GM21381 (cell line): ENCODE measurements around the gene METRN.
"Not testable (repeated sequence)": the region's sequence is repeated elsewhere in the genome, so short reads cannot be mapped to it uniquely, and the experiment has no call there.

Experiments
- ATAC-seq: cut with Tn5 transposase; IDR thresholded peaks from one replicate; pipeline ENCODE4 v1.9.1; 2021; ENCODE audit warnings: mild to moderate bottlenecking, moderate library complexity; ENCODE audit not compliant: unreplicated experiment

METRN gene

DNA sequence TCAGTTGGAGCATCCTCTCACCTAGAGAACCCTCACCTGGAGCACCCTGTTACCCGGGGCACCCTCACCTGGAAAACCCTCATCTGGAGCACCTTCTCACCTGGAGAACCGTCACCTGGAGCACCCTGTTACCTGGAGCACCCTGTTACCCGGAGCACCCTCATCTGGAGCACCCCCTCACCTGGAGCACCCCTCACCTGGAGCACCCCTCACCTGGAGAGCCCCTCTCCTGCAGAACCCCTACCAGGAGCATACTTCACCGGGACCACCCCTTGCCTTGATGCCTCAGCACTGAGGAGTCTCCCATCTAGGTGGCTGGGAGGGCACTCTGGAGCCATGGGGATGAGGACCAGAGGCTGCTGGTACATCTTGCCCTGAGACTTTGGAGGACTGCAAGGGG is 6.0 kb upstream of the METRN start:
- no peak for ATAC-seq

DNA sequence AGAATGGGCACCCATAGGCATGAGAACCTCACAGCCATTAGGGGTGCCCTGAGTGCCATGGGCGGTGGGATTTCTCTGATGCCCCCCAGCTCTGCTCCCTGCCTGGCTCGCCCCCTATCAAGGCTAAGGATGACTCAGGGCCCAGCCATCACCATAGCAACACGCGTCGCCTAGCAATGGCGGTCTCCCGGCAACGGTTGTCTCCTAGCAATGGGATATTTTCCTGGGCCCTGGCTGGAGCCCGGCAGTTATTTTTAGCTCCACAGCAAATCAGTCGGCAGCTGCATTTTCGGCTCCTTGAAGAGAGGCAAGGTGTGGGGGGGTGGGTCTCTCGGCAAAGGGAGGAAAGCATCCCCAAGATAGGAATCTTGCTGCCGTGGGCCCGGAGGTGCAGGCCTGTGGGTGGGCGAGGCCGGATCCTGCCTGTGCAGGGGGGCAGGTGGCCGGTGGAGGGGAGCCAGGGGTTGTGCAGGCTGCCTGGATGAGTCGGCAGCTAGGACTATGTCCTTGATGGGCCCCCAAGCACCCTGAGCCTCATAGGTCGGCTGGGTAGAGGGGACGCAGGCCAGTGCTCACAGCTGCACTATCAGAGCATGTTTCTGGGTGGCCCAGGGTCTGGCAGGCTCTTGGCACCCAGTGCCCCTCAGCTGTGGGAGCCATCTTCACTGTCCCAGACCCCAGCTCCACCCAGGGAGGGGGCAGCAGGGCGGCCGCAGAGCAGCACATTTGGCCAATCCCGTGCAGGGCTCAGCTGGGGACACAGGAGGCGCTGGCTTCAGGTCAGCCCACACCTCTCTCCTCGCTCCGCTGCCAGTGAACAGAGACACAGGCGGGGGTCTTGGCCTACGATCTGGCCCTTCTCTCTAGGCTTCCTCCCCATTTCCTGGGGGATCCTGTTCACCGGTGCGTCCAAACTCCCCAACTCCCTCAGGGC is 5.1 kb upstream of the METRN start:
- ATAC-seq = no peak

DNA sequence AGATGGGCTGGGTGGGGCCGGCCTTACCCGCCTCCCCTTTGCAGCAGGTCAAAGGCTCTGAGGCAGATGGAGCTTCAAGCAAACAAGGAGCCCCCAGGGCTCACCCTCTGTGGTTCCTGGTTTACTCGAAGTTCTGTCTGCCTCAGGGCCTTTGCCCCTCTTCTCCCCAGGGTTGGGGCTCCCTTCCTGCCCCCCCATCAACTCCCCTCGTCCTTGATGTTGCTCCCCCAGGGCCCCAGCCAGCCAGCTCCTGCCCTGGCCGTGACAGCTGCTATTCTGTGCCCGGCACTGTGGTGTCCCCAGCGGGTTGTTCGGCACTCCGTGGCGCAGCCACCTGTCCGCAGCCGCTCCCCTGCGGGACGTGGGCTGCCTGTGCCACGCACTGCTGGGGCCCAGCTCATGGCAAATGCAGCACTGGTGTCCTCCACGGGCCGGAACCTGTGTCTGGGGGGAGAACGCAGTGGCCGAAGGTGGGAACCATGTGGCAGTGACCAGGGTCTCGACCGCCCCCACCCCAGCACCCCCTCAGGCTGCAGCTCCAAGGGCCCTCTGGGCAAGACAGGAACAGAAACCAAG is 4.3 kb upstream of the METRN start:
- no peak for ATAC-seq

DNA sequence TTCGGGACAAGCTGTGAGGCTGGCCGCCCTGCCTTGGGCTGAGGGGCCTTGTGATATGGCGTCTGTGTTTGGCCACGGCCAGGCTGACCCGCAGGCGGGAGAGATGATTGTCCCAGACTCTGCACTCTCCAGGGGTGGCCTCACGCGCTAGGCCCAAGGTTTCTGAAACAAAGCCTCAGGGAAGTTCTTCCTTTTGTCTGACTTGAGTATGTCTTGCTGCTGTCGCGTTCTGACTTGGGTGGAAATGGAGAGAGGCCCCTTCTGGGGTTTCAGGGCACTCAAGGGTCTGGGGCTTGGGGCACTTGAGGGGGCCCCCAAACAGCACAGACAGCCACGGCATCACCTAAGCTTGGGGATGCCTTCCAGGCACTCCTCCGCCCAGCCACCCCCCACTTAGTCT is 3.8 kb upstream of the METRN start:
- ATAC-seq = no peak

DNA sequence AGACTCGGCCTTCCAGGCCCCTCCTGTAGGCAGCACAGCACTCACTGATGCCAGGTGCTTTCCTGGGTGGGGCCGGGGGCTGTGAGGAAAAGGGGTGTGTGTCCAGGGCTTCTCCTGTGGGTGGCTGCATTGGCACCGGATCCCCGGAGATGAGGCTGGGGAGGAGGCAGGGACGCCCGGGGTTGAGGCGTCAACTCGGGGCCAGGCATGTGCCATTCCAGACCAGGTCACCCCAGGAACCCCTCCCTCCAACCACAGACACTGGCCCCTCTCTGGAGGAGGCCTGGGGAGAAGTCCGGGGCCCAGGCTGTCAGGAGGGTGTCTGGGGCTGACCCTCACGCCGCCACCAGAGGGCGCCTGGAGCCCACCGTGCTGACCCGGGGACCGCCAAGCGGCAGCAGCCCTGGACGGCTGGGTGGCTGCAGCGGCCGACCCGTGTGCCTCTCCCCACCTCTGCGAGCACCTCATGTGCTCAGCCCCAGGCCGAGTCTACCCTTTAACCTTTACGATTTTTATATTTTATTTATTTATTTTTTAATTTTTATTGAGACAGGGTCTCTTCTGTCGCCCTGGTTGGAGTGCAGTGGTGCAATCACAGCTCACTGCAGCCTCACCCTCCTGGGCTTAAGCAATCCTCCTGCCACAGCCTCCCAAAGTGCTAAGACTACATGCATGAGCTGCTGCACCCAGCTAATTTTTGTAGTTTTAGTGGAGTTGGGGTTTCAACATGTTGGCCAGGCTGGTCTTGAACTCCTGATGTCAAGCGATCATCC is 3.2 kb upstream of the METRN start:
- no peak for ATAC-seq

DNA sequence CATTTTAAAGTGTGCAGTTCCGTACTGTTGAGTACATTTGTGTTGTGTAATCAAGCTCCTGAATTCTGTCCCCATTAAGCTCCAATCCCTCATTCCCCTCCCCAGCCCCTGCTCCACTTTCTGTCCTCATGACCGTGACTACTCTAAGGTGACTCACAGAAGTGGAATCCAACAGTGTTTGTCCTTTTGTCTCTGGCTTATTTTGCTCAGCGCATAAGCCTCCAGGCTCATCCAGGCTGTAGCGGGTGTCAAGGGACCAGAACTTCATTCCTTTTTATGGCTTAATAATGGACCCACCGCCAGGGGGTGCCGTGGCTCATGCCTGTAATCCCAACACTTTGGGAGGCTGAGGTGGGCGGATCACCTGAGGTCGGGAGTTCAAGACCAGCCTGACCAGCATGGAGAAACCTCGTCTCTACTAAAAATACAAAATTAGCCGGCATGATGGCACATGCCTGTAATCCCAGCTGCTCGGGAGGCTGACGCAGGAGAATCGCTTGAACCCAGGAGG is 2.1 kb upstream of the METRN start:
- not testable (repeated sequence) for ATAC-seq

DNA sequence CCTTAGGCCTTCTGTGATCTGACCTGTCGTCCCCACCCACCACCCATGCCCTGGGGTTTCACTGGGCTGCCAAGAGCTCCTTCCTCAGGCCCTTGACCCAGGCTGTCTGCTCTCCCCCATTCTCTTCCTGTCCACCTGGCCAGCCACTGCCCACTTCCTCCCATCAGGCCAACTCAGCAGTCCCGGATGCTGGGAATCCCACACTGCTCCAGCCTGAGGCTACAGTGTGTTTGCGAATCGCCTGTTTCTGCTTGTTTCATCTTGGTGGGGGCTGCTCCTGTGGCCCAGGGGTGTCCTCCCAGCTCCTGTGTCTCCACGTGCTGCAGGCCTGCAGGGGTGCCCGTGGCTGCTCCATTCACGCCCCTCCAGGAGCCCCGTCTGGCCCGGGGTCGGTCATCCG is 839 bp upstream of the METRN start:
- no peak for ATAC-seq

DNA sequence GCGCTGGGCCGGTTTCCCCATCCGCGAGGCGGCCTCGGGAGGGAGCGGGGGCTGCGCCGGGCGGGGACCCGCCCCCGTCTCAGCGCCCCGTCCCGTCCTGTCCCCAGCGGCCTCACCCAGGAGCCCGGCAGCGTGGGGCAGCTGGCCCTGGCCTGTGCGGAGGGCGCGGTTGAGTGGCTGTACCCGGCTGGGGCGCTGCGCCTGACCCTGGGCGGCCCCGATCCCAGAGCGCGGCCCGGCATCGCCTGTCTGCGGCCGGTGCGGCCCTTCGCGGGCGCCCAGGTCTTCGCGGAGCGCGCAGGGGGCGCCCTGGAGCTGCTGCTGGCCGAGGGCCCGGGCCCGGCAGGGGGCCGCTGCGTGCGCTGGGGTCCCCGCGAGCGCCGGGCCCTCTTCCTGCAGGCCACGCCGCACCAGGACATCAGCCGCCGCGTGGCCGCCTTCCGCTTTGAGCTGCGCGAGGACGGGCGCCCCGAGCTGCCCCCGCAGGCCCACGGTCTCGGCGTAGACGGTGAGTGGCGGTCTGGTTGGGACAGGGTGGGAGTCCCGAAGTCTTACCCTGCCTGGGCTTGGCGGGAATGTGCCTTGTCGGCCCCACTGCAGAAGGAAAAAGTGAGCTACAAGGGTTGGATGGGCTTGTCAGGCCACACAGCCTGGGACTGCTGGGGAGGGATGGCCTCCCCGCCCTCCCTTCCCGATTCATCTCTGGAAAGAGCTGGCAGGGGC is 720 bp downstream of the METRN start:
- ATAC-seq = peak; percentile 12

DNA sequence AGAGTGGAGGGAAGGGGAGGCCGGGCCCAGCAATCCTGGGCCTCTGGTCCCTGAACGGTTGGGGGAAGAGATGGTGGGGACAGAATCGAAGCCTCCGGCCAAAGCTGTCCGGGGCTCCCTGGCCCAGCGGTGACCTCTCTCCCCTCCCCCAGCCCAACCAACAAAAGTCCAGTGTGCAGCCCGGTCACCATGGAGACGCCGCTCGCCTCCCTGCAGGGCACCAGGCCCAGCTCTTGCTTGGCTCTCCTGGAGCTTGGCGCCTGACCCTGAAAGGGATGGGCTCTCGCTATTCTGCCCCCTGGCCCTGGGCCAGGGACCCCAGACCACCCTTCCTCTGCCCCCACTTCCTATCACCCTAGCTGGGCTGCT is 1.3 kb downstream of the METRN start:
- ATAC-seq = no peak

DNA sequence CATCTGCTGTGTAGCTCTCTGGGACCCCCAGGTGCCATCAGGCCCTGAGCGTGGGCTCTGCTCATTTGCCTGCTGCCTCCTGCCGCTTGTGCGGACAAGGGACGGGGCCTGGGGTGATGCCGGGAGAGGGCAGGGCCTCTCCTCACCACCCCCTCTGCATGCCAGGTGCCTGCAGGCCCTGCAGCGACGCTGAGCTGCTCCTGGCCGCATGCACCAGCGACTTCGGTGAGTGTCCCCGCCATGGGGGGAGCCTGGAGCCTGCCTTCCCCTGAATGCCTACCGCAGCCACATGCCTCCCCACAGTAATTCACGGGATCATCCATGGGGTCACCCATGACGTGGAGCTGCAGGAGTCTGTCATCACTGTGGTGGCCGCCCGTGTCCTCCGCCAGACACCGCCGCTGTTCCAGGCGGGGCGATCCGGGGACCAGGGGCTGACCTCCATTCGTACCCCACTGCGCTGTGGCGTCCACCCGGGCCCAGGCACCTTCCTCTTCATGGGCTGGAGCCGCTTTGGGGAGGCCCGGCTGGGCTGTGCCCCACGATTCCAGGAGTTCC is 1.9 kb downstream of the METRN start:
- no peak for ATAC-seq

DNA sequence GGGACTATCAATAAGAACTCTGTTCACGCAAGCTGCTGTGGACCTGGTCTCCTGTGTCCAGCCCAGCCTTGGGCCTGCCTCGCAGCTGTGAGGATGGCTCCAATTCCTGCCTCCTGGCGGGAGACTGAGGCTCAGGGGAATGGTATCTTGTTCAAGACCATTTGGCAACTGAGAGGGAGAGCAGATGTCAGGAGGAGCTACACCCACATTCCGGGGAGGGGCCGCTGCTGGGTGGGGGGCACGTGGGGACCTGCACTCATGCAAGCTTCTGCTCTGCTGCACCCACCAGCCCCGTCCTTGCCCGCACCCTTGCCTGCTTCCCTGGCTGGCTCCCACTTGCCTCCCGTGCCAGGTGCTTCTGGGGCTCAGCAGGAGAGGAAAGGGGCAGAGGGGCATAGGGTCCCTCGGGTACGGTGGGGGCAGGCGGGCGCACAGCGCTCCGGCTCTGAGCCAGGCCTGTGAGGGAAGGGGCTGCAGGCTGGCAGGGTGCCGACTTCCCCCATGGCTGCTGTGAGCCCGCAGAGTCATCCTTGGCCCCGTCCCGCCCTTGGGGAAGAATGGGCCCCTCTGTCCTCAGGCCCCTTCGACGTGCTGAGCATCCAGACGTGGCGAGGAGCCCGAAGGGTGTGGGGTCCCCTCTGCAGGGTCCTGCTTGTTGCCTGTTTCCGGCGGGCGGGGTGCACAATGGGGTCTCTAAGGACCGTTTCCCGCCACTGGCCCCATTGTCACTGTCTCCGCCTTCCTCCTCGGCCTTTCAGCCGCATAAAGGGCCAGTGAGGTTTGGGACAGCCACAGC is 2.7 kb downstream of the METRN start:
- ATAC-seq = no peak

DNA sequence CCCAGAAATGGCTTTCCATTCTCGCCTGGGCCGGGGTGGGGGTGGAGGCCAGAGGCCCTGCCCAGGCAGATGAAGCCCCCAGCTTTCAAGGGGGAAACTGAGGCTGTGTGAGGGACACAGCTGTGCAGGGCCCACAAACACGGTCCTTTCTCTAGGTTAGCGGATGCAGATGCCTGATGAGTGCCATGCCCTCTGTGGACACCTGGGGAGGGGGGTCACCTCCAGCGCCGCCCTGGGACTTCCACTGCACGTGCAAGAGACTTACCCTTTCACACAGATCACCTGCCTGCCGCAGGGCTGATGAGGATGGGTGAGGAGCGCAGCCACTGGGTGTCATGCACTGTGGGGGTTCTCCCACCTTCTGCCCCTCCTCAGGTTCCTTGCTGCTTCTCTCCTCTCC is 3.5 kb downstream of the METRN start:
- ATAC-seq = no peak

DNA sequence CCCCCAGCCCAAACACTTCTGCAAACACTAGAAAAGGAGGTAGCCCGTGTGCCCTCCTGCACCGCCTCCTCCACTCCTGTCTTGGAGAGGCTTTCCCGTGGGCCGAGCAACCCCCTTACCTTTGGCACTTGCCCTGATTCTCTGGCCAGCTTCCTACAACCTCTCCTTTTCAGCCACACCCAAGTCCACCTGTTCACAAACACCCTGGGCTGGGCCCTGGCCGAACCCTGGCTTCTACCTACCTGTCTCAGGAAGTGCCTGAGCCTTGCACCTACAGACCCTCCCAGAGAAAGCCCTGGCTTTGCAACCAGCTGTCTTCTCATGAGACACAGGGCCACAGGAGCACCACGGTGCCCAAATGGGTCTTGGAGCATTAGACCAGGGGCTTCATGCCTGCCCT is 4.0 kb downstream of the METRN start:
- ATAC-seq = no peak

DNA sequence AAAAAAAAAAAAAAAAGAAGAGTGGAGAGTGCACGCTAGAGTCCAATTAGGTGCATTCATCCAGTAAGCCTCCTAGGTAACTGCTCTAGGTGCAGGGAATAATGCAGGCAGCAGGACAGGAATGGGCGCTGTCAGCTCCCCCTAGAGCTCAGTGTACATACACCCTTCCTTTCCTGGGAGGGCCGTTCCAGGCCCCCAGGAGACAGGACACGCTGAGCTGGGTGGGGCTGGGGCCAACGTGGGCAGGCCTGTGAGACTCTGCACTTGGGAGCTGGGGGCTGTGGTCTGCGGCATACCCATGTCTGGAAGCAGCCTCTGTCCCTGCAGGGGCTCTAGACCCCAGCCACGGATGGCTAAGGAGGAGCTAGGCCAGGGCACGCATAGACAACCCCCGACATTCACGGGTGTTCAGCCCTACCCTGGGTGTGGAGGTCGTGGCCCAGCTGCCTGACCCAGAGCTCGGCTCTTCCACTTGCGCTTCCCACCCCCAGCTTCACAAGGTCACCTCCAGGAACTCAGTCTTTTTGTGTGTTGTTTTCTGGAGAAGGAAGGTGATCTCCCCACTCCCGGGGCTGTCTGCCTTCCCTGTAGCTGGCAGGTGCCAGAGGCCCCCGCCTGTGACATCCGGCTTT is 5.0 kb downstream of the METRN start:
- no peak for ATAC-seq

DNA sequence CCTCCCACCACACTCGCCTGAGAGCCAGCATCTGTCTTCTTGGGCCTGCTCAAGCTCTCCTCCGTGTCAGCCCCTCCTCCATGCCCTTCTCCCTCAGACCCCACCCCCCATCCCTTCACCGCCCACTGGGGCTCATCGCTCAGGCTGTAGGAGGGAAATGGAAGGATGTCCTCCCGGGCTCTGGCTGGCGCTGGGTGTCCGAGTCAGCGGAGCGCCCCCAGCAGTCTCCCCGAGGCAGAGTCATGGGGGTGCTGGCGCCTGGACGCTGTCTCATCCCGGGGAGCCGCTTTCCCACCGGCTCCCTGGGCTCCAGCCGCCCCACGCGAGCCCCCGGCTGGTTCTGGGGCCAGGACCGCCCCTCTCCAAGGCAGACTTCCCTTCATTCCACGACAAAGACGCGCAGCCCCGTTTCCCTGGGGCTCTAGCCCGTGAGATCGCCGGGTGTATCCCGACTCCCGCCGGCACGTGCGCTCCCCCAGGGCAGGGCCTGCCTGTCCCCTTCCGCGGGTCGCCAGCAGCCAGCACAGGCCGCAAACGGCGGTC is 5.6 kb downstream of the METRN start:
- ATAC-seq = peak; percentile 16

DNA sequence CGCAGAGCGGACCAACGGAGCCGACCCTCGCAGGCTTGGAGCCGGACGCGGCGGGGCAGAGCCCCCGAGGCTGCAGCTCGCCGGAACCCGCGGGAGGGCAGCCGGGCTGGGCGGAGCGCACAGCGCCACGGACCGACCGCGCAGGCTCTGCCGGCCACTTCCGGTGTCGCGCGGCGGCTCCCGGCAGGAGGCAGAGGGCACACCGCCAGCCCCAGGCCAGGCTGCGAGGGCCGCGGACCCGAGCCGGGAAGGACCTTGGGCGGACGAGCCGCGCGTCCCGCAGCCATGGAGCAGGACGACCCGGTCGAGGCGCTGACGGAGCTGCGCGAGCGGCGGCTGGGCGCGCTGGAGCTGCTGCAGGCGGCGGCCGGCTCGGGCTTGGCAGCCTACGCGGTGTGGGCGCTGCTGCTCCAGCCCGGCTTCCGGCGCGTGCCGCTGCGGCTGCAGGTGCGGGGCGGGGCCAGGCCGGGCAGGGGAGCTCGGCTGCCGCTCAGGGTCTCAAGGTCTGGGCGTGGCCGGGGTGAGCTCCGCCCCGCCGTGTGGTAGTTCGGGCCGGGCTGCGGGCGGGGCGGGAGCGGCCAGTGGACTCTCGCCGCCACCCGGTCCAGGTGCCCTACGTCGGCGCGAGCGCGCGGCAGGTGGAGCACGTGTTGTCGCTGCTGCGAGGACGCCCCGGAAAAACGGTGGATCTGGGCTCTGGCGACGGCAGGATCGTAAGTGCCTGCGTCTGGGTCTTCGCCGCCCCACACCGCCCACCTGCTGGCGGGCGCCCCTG is 6.3 kb downstream of the METRN start, which contains the start of gene ANTKMT:
Gene ANTKMT (plus strand): TSS at position 157 of the 775 bp plus-strand sequence. CDS start 129 bp downstream, at position 286.
- peak; percentile 68 for ATAC-seq

DNA sequence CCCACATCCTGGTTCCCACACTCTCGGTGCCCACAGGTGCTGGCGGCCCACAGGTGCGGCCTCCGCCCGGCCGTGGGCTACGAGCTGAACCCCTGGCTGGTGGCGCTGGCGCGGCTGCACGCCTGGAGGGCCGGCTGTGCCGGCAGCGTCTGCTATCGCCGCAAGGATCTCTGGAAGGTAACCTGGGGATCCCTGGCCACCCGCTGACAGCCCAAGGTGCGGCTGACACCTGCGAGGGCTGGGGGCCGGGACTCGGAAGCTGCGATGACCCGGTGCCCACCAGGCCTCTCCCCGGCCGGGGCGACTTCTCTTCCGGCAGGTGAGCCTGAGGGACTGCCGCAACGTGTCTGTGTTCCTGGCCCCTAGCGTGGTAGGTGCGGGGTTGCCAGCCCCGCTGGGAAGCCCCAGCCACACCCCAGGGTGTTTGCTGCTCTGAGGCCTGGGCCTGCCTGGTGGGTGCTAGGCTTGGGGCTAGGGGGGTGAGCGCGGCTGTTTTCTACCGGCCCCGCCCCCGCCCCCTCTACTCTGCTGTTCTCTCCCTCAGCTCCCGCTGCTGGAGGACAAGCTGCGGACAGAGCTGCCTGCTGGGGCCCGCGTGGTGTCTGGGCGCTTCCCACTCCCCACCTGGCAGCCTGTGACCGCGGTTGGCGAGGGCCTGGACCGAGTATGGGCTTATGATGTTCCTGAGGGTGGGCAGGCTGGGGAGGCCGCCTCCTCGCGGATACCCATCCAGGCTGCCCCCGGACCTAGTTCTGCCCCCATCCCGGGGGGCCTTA is 7.0 kb downstream of the METRN start:
- no peak for ATAC-seq
